Kidney (tissue), 14 donors: ENCODE results near the gene FAM181A. TPM values are rescaled to one million over a fixed set of nuclear protein-coding genes. Genes with fewer than 3 reads are reported as not detected.

Source experiments
- DNase-seq, 5 donors: peaks; one replicate each; pipeline ENCODE4 v3.0.0-alpha.2; 2013 to 2020
- FAIRE-seq: peaks from 2 replicates; lab custom pipeline; 2012; peaks lifted over from hg19 to GRCh38; lab: Jason Lieb, UNC
- H3K27ac ChIP-seq, 2 donors: one replicate each; pipeline ENCODE4 v1.7.0; 2013; ENCODE audit warnings: low read depth in 2 of 2, low read length in 2 of 2, inconsistent platforms in 1 of 2
- H3K27me3 ChIP-seq: one replicate; pipeline ENCODE4 v1.7.1; 2013; ENCODE audit warnings: low read length, inconsistent platforms; ENCODE audit not compliant: control insufficient read depth, insufficient read depth
- H3K36me3 ChIP-seq, 3 donors: one replicate each; pipeline versions ENCODE4 v1.7.0 to v1.7.1; 2013; ENCODE audit warnings: low read length in 3 of 3, control low read depth in 1 of 3, inconsistent platforms in 1 of 3; ENCODE audit not compliant: insufficient read depth in 3 of 3, control insufficient read depth in 2 of 3
- H3K4me1 ChIP-seq, 3 donors: one replicate each; pipeline versions ENCODE4 v1.7.0 to v1.7.1; 2013; ENCODE audit warnings: low read length in 3 of 3, inconsistent platforms in 1 of 3, low read depth in 1 of 3; ENCODE audit not compliant: control insufficient read depth in 2 of 3, insufficient read depth in 2 of 3
- H3K4me3 ChIP-seq, 3 donors: one replicate each; pipeline versions ENCODE4 v1.7.0 to v1.8.1; 2013; ENCODE audit warnings: low read length in 3 of 3, control low read depth in 1 of 3, inconsistent platforms in 1 of 3
- H3K9ac ChIP-seq, 3 donors: one replicate each; pipeline versions ENCODE4 v1.7.0 to v1.7.1; 2013; ENCODE audit warnings: low read length in 3 of 3, control low read depth in 1 of 3, inconsistent platforms in 1 of 3
- H3K9me3 ChIP-seq, 3 donors: one replicate each; pipeline versions ENCODE4 v1.7.0 to v1.7.1; 2013; ENCODE audit warnings: low read length in 3 of 3, control low read depth in 1 of 3, inconsistent platforms in 1 of 3; ENCODE audit not compliant: control insufficient read depth in 2 of 3, insufficient read depth in 1 of 3
- intact Hi-C: fragments of 100-400 bp; cut with DNase I; formaldehyde crosslinking; loops from one replicate; pipeline ENCODE4 v1.11.1; 2022
- polyA plus RNA-seq: library from polyadenylated mRNA; stranded (reverse); fragments of 350-450 nt; fragmentation: Illumina TruSeq; extraction: RNeasy Lipid Tissue Mini Kit (QIAGEN cat#74804); gene quantifications from one replicate; pipeline ENCODE4 v1.2.3, GENCODE V29; 2014; ENCODE audit warnings: low read depth, low replicate concordance; ENCODE audit not compliant: insufficient read depth
- total RNA-seq: library from RNA; stranded (reverse); fragmentation: NEBNext Ultra II Directional; extraction: Animal tissue kit (Norgen Biotek cat#: 25700); gene quantifications from one replicate; pipeline ENCODE4 v1.2.1, GENCODE V29; 2021
- TF ChIP-seq, protein P1 (sequence below): IDR thresholded peaks from 3 replicates; pipeline ENCODE4 v1.5.1; 2012; ENCODE audit warnings: mild to moderate bottlenecking, moderate library complexity, borderline replicate concordance; ENCODE audit not compliant: insufficient read depth; ENCODE audit errors: extremely low read depth
- donor health status: control.
- donor health status: control.
- donor health status: control.
- donor health status: control.
- donor health status: control.
- donor health status: DM: yes; HTN: yes; CAD: no.
- donor health status: Normal renal cell carcinoma (clear cell type).

The FAM181A gene
- total and polyA plus RNA-seq, 2 donors from 2014 or later = not detected

DNA sequence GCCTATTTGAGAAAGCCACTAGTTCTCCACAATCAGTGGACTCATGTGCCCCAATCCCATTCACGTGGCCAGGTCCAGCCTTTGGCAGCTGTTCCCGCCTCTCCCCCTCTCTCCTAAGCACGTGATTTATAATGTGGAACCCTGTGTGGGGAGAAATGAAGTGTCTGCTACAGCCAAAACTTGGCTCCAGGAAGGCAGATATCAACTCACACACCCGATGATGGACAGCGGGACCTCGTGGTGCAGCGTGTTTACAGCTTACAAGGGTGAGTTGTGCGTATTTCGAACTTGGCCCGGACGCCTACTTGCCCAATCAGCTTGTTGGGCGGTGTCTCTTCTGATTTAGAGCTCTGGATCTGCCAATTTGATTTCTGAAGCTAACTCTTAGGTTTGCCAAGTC is 38.1 kb upstream of the FAM181A start:
- no peaks in the 10 kb centered on the region for H3K4me1 ChIP-seq
- DNase-seq (peak in 1 of 5 donors; percentile 24), FAIRE-seq (no peak)
- TF ChIP-seq, protein P1, sequence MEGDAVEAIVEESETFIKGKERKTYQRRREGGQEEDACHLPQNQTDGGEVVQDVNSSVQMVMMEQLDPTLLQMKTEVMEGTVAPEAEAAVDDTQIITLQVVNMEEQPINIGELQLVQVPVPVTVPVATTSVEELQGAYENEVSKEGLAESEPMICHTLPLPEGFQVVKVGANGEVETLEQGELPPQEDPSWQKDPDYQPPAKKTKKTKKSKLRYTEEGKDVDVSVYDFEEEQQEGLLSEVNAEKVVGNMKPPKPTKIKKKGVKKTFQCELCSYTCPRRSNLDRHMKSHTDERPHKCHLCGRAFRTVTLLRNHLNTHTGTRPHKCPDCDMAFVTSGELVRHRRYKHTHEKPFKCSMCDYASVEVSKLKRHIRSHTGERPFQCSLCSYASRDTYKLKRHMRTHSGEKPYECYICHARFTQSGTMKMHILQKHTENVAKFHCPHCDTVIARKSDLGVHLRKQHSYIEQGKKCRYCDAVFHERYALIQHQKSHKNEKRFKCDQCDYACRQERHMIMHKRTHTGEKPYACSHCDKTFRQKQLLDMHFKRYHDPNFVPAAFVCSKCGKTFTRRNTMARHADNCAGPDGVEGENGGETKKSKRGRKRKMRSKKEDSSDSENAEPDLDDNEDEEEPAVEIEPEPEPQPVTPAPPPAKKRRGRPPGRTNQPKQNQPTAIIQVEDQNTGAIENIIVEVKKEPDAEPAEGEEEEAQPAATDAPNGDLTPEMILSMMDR = no peak
- H3K27me3 ChIP-seq = no peaks in the 10 kb centered on the region
- intact Hi-C loops = no loop called here
- H3K9me3 ChIP-seq = peaks cover 0 to 5% (median 0%) of the 10 kb centered on the region in 3 donors
- H3K27ac ChIP-seq = no peak overlapping the region
- H3K9ac ChIP-seq = no peak overlapping the region
- H3K36me3 ChIP-seq = no peaks in the 10 kb centered on the region
- no peak overlapping the region for H3K4me3 ChIP-seq

DNA sequence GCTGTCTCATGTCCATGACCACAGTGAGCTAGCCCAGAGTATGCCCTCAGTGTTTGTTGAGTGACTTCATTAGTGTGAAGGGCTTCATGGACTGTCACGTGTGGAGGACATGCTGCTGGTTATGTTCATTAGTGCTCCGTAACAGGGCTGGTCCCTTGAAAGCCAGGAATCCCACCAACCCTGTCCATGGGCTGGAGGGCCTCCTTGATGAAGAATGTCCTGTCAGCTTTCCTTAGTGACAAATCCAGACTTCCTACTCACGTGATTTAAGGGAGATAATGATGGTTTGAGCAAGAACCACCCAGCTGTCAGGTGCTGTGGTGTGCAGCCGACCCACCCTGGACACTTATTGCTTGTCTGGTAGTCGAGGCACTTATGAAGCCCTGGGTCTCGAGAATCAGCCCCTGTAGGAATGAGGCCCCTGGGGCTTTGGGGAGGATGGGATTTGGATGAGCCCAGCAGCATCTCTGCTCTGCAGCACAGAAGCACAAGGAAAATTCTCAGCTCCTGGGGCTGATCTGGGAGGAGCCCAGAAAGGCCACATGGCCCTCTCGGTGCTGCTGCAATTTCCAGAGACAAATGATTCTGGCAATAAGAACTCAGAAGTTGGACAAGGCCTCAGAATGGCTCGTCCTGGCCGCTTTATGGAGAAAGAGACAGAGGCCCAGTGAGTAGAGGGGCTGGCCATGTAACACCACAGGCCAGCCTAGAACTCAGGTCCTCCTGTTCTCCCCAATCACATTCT is 37.2 kb upstream of the FAM181A start:
- intact Hi-C loops = no loop called here
- H3K27ac ChIP-seq = no peak overlapping the region
- no peaks in the 10 kb centered on the region for H3K27me3 ChIP-seq
- H3K4me1 ChIP-seq = no peaks in the 10 kb centered on the region
- H3K36me3 ChIP-seq = no peaks in the 10 kb centered on the region
- H3K9me3 ChIP-seq = peaks cover 0 to 5% (median 0%) of the 10 kb centered on the region in 3 donors
- TF ChIP-seq, protein P1 = no peak
- FAIRE-seq = no peak
- H3K4me3 ChIP-seq = no peak overlapping the region
- peak in 1 of 5 donors; percentile 22 for DNase-seq
- no peak overlapping the region for H3K9ac ChIP-seq

DNA sequence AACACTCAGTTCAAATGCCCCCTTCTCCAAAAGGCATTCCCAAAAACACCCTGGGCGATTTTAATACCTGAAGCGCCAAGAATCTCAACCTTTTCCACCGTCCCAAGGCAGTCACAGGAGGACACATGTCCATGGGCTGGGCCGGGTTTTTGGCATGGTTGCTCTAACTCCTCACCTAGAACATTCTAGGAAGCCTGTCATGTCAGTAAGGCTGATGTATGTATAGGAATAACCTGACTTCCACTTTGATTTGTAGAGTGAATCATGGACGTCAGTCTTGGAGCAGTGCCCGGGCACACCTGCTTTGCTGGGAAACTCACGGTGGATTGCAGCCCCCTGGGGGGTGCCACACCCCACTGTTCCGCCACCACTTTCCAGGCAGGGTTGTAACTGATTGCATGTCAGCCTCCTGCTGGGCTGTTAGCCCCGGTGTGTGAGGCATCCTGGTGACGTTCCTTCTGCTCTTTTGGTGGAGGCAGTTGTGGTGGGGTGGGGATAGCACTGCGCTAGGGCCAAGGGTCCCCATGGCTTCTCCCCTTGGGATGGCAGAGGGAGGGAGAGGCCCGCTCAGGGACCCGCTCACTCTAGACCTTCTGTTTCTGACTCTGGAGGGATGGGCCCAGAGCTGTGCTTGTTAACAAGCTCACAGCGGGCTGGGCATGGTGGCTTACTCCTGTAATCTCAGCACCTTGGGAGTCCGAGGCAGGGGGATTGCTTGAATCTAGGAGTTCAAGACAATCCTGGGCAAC is 35.2 kb upstream of the FAM181A start:
- Histone ChIP-seq H3K4me1 (no peaks in the 10 kb centered on the region), H3K36me3 (no peaks in the 10 kb centered on the region), H3K27me3 (no peaks in the 10 kb centered on the region), H3K27ac (no peak overlapping the region), H3K9ac (no peak overlapping the region), H3K9me3 (no peaks in the 10 kb centered on the region), H3K4me3 (no peak overlapping the region)
- peak in 1 of 5 donors; percentile 57 for DNase-seq
- FAIRE-seq = no peak
- intact Hi-C loops = no loop called here
- TF ChIP-seq, protein P1 = no peak
